NCI-H146 treated with DMSO at 0.1 percent for 48 hours (cell line): ENCODE data around the gene CARNS1.
"Not testable (repeated sequence)": the region's sequence is repeated elsewhere in the genome, so short reads cannot be mapped to it uniquely, and the experiment has no call there.

Source experiments
- DNase-seq: peaks from one replicate; lab custom pipeline; 2025; ENCODE audit not compliant: unreplicated experiment; lab: John Stamatoyannopoulos, UW

The CARNS1 gene

GRCh38 chr11:67423891-67424613 is 8.6 kb downstream of the CARNS1 start:
- no peak for DNase-seq

GRCh38 chr11:67427364-67427859 is 11.9 kb downstream of the CARNS1 start:
- not testable (repeated sequence) for DNase-seq

GRCh38 chr11:67428052-67429001 is 12.8 kb downstream of the CARNS1 start, which contains the start of gene RPS6KB2:
TSS of gene RPS6KB2 (plus strand) at chr11:67428494. CDS start at chr11:67428546, 52 bp downstream.
- peak; percentile 97 for DNase-seq

- no peak for DNase-seq
Measured at GRCh38 chr11:67429038-67429668, 13.7 kb downstream of the CARNS1 start.

- no peak for DNase-seq
Measured at GRCh38 chr11:67429722-67430121, 14.2 kb downstream of the CARNS1 start.

- DNase-seq, result no peak
Measured at GRCh38 chr11:67431346-67432249, 16.1 kb downstream of the CARNS1 start.

GRCh38 chr11:67432655-67433349 is 17.3 kb downstream of the CARNS1 start:
- no peak for DNase-seq

GRCh38 chr11:67433536-67434394 is 18.3 kb downstream of the CARNS1 start:
- DNase-seq, result no peak

GRCh38 chr11:67434395-67434881 is 19.0 kb downstream of the CARNS1 start:
- no peak for DNase-seq

- no peak for DNase-seq
Measured at GRCh38 chr11:67435031-67435726, 19.7 kb downstream of the CARNS1 start.

GRCh38 chr11:67435727-67436458 is 20.4 kb downstream of the CARNS1 start:
- no peak for DNase-seq

GRCh38 chr11:67436459-67437081 is 21.1 kb downstream of the CARNS1 start:
- no peak for DNase-seq

- DNase-seq, result no peak
Measured at GRCh38 chr11:67437082-67437808, 21.8 kb downstream of the CARNS1 start, which contains the start of gene PTPRCAP. TSS of gene PTPRCAP (minus strand) at chr11:67437682. CDS start at chr11:67437619, 63 bp downstream.

- no peak for DNase-seq
Measured at GRCh38 chr11:67437809-67438157, 22.3 kb downstream of the CARNS1 start.

GRCh38 chr11:67438158-67438902 is 22.9 kb downstream of the CARNS1 start:
- DNase-seq, result no peak
